ENCODE results near the gene CAPN7. TPM values are rescaled to one million over a fixed set of nuclear protein-coding genes. Genes with fewer than 3 reads are reported as not detected.

Gene CAPN7
- total and polyA plus RNA-seq, 10 donors, result 10.8 to 72.3 (median 48.8) TPM

- DNase-seq, result no peak
- intact Hi-C loops (cut with DNase I; ENCODE audit: low total_unique reads), result no loop called here
- Histone ChIP-seq H3K27me3 (replicated peaks in 1 of 7) (no peaks in the 10 kb centered on the region), H3K4me1 (peaks cover under 1 to 48% (median 17%) of the 10 kb centered on the region in 6 donors), H3K36me3 (peaks cover 3 to 96% (median 56%) of the 10 kb centered on the region in 6 donors), H3K4me3 (no peak overlapping the region), H3K27ac (peak overlapping the region in 1 of 8 donors; percentile 14), H3K9me3 (no peaks in the 10 kb centered on the region)
- 57 to 70% (median 59%) methylated on average over 2 of the region's 2 CpGs for WGBS, 5 donors
- no peak for TF ChIP-seq CTCF (IDR thresholded peaks at IDR 0.05 in 8 of 11, conservative IDR thresholded peaks at IDR 0.05 in 3 of 11)
- TF ChIP-seq POLR2AphosphoS5 (IDR thresholded peaks at IDR 0.05), result no peak
- no peak for TF ChIP-seq POLR2A (IDR thresholded peaks at IDR 0.05)
These were observed 9.9 kb downstream of the CAPN7 start for GRCh38 chr3:15215996-15216395.

- Histone ChIP-seq H3K36me3 (peaks cover 3 to 97% (median 61%) of the 10 kb centered on the region in 6 donors), H3K4me3 (no peak overlapping the region), H3K9me3 (no peaks in the 10 kb centered on the region), H3K27ac (no peak overlapping the region), H3K27me3 (replicated peaks in 1 of 7) (no peaks in the 10 kb centered on the region), H3K4me1 (peaks cover 0 to 43% (median 12%) of the 10 kb centered on the region in 6 donors)
- DNase-seq, result no peak
- intact Hi-C loops (cut with DNase I; ENCODE audit: low total_unique reads), result no loop called here
- TF ChIP-seq CTCF (IDR thresholded peaks at IDR 0.05 in 8 of 11, conservative IDR thresholded peaks at IDR 0.05 in 3 of 11) (no peak), POLR2AphosphoS5 (IDR thresholded peaks at IDR 0.05) (no peak), POLR2A (IDR thresholded peaks at IDR 0.05) (no peak)
- 86 to 98% (median 95%) methylated on average over 1 of the region's 1 CpG for WGBS, 5 donors
These were observed 10.5 kb downstream of the CAPN7 start for GRCh38 chr3:15216501-15216900.

GRCh38 chr3:15217011-15217671, 11.1 kb downstream of the CAPN7 start:
- H3K4me1 ChIP-seq, result peaks cover 0 to 38% (median 11%) of the 10 kb centered on the region in 6 donors
- peaks cover 3 to 97% (median 66%) of the 10 kb centered on the region in 6 donors for H3K36me3 ChIP-seq
- TF ChIP-seq POLR2AphosphoS5 (IDR thresholded peaks at IDR 0.05) (no peak), POLR2A (IDR thresholded peaks at IDR 0.05) (no peak), CTCF (IDR thresholded peaks at IDR 0.05 in 8 of 11, conservative IDR thresholded peaks at IDR 0.05 in 3 of 11) (no peak)
- DNase-seq, result no peak
- intact Hi-C loops (cut with DNase I; ENCODE audit: low total_unique reads), result no loop called here
- 79 to 84% (median 80%) methylated on average over 4 of the region's 4 CpGs for WGBS, 5 donors
- no peak overlapping the region for H3K4me3 ChIP-seq
- H3K9me3 ChIP-seq, result no peaks in the 10 kb centered on the region
- H3K27me3 ChIP-seq (replicated peaks in 1 of 7), result no peaks in the 10 kb centered on the region
- no peak overlapping the region for H3K27ac ChIP-seq

- intact Hi-C loops (cut with DNase I; ENCODE audit: low total_unique reads), result no loop called here
- Histone ChIP-seq H3K4me1 (peaks cover 0 to 36% (median 11%) of the 10 kb centered on the region in 6 donors), H3K27ac (no peak overlapping the region), H3K4me3 (no peak overlapping the region), H3K36me3 (peaks cover 3 to 97% (median 68%) of the 10 kb centered on the region in 6 donors), H3K27me3 (replicated peaks in 1 of 7) (no peaks in the 10 kb centered on the region), H3K9me3 (no peaks in the 10 kb centered on the region)
- TF ChIP-seq POLR2AphosphoS5 (IDR thresholded peaks at IDR 0.05), result no peak
- TF ChIP-seq POLR2A (IDR thresholded peaks at IDR 0.05), result no peak
- no peak for TF ChIP-seq CTCF (IDR thresholded peaks at IDR 0.05 in 8 of 11, conservative IDR thresholded peaks at IDR 0.05 in 3 of 11)
- DNase-seq, result no peak
- WGBS, 5 donors, result 57 to 74% (median 73%) methylated on average over 2 of the region's 2 CpGs
These were observed 11.8 kb downstream of the CAPN7 start for GRCh38 chr3:15217841-15218267.
